A549 (cell line): ENCODE results near the gene C5AR1.

Experiments used
- HOXB5 ChIP-seq: fragments of 250-450 bp; sonication (Bioruptor Pico); IDR thresholded peaks from 2 replicates; pipeline ENCODE4 v1.5.0; 2020; ENCODE audit warnings: mild to moderate bottlenecking, moderate library complexity
- RAD21 ChIP-seq, 2 experiments: fragments of >200 bp in 1 of 2; sonication (Bioruptor Twin) in 1 of 2; formaldehyde crosslinking in 1 of 2; IDR thresholded peaks in 1 of 2; conservative IDR thresholded peaks in 1 of 2; 2 replicates in 1 of 2; 3 replicates in 1 of 2; pipeline ENCODE4 v1.6.1; 2012 to 2018; ENCODE audit warnings: inconsistent platforms in 1 of 2
- RNF2 ChIP-seq: fragments of 200-600 bp; sonication (generic); IDR thresholded peaks from 2 replicates; pipeline ENCODE4 v1.6.1; 2016; ENCODE audit warnings: low read depth, mild to moderate bottlenecking, antibody characterized with exemption, moderate library complexity, borderline replicate concordance
- TF ChIP-seq, protein P1 (sequence below): fragments of >200 bp; sonication (Bioruptor Twin); formaldehyde crosslinking; IDR thresholded peaks from 3 replicates; pipeline ENCODE4 v1.5.1; 2016
- TF ChIP-seq, protein P2 (sequence below): fragments of 150-350 bp; IDR thresholded peaks from 2 replicates; pipeline ENCODE4 v1.6.1; 2014; ENCODE audit warnings: low read depth, mild to moderate bottlenecking, low read length
- TF ChIP-seq, protein P3 (sequence below): IDR thresholded peaks from 2 replicates; pipeline ENCODE4 v1.6.1; 2012

DNA sequence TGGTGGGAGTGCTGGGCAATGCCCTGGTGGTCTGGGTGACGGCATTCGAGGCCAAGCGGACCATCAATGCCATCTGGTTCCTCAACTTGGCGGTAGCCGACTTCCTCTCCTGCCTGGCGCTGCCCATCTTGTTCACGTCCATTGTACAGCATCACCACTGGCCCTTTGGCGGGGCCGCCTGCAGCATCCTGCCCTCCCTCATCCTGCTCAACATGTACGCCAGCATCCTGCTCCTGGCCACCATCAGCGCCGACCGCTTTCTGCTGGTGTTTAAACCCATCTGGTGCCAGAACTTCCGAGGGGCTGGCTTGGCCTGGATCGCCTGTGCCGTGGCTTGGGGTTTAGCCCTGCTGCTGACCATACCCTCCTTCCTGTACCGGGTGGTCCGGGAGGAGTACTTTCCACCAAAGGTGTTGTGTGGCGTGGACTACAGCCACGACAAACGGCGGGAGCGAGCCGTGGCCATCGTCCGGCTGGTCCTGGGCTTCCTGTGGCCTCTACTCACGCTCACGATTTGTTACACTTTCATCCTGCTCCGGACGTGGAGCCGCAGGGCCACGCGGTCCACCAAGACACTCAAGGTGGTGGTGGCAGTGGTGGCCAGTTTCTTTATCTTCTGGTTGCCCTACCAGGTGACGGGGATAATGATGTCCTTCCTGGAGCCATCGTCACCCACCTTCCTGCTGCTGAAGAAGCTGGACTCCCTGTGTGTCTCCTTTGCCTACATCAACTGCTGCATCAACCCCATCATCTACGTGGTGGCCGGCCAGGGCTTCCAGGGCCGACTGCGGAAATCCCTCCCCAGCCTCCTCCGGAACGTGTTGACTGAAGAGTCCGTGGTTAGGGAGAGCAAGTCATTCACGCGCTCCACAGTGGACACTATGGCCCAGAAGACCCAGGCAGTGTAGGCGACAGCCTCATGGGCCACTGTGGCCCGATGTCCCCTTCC is 10.5 kb downstream of the C5AR1 start:
- TF ChIP-seq RNF2 (no peak), RAD21 (conservative IDR thresholded peaks at IDR 0.05 in 1 of 2, IDR thresholded peaks at IDR 0.05 in 1 of 2) (no peak), HOXB5 (CRISPR knock-in tag) (no peak)
- TF ChIP-seq, protein P1, sequence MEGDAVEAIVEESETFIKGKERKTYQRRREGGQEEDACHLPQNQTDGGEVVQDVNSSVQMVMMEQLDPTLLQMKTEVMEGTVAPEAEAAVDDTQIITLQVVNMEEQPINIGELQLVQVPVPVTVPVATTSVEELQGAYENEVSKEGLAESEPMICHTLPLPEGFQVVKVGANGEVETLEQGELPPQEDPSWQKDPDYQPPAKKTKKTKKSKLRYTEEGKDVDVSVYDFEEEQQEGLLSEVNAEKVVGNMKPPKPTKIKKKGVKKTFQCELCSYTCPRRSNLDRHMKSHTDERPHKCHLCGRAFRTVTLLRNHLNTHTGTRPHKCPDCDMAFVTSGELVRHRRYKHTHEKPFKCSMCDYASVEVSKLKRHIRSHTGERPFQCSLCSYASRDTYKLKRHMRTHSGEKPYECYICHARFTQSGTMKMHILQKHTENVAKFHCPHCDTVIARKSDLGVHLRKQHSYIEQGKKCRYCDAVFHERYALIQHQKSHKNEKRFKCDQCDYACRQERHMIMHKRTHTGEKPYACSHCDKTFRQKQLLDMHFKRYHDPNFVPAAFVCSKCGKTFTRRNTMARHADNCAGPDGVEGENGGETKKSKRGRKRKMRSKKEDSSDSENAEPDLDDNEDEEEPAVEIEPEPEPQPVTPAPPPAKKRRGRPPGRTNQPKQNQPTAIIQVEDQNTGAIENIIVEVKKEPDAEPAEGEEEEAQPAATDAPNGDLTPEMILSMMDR: no peak
- TF ChIP-seq, protein P2, sequence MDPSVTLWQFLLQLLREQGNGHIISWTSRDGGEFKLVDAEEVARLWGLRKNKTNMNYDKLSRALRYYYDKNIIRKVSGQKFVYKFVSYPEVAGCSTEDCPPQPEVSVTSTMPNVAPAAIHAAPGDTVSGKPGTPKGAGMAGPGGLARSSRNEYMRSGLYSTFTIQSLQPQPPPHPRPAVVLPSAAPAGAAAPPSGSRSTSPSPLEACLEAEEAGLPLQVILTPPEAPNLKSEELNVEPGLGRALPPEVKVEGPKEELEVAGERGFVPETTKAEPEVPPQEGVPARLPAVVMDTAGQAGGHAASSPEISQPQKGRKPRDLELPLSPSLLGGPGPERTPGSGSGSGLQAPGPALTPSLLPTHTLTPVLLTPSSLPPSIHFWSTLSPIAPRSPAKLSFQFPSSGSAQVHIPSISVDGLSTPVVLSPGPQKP: no peak
- TF ChIP-seq, protein P3, sequence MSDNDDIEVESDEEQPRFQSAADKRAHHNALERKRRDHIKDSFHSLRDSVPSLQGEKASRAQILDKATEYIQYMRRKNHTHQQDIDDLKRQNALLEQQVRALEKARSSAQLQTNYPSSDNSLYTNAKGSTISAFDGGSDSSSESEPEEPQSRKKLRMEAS: no peak
